Brain pericyte (primary cell): ENCODE results near the gene GKN1.
"Not testable (repeated sequence)": the region's sequence is repeated elsewhere in the genome, so short reads cannot be mapped to it uniquely, and the experiment has no call there.

Experiments used
- DNase-seq: peaks from one replicate; pipeline ENCODE4 v3.0.0-alpha.2; 2012; ENCODE audit warnings: low read depth, low spot score

GKN1 gene

GRCh38 chr2:68974251-68974650 lies at the start of gene GKN1:
Gene GKN1, plus strand, starts transcription at chr2:68974636. Its CDS starts 42 bp downstream, at chr2:68974678.
- no peak for DNase-seq

- DNase-seq, result no peak
Measured at GRCh38 chr2:68925295-68925896, 49.0 kb upstream of the GKN1 start.

DNA sequence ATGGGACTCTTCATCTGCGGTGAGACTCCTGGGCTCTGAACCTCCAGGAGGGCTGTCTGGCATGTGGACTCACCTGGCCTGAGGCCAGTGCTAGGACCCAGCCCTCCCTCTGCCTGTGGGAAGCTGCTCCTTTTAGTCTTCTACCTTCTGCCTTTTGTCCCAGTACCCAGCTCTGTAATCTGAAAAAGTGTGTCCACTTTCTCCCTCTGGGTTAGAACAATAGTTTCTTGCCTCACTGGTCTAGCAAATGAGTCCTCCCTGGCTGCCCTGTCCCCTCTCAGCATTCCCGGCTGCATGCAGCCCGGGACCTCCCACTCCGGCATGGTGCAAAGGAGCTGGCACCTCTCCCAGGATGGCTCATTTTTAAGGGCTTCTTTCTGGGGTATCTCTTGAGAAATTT lies 47.6 kb upstream of the GKN1 start:
- DNase-seq, result no peak

GRCh38 chr2:68931149-68931711 lies 43.2 kb upstream of the GKN1 start:
- DNase-seq, result no peak

GRCh38 chr2:68931799-68932198 lies 42.6 kb upstream of the GKN1 start:
- no peak for DNase-seq

DNA sequence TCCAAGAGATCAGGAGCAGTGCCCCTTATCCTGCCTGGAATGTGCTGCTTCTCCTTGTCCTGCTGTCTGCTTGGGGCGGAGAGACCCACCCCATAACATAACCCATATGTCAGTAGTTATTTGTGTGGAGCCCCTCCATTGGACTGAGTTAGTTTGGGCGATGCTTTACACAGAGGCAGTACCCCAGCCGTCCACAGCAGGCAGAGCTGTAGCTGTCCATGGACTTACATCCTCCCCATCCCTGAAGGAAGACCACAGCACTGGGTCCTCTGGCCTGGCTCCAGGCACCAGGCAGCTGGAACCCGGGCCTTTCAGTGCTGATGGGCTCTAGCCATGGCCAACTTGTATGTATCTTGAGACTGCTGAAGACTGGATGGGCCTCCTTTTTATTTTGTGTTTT lies 42.0 kb upstream of the GKN1 start:
- no peak for DNase-seq

- no peak for DNase-seq
Measured at GRCh38 chr2:68934021-68934420, 40.4 kb upstream of the GKN1 start.

DNA sequence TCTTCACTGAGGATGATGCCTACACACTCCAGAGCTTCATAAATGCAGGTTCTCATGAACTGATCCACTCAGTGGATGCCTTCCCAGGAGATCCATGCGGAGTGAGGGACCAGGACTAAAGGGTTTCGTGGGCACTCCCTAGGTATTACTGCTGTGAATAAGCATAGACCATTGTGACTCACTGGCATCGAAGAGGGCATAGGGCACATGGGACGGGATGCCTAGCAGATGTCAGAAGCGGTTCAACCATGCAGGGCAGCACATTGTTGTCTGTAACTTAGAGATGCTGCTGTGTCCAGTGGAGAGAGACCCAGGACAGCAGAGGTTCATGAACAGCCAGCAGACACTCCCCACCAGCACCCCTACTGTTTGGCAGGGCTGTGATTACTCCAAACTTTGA lies 39.0 kb upstream of the GKN1 start:
- no peak for DNase-seq

DNA sequence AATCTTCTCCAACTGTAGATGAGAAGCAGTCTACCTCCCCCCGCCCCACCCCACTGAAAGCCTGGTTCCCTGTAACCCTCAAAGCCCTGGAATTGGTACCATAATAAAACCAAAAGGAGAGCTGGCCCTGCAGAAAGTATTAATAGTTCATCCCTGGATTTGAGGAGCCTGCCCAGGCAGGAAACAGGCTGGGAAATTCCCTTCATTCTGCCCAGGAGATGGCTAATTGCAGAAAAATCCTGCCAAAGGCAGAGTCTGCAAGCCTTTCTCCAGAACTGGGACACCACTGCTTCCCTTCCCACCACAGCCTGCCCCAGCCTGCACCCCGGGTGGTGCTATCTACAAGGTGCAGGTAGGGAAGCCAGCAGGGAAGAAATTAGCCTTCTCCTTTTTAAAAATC lies 38.0 kb upstream of the GKN1 start:
- no peak for DNase-seq

DNA sequence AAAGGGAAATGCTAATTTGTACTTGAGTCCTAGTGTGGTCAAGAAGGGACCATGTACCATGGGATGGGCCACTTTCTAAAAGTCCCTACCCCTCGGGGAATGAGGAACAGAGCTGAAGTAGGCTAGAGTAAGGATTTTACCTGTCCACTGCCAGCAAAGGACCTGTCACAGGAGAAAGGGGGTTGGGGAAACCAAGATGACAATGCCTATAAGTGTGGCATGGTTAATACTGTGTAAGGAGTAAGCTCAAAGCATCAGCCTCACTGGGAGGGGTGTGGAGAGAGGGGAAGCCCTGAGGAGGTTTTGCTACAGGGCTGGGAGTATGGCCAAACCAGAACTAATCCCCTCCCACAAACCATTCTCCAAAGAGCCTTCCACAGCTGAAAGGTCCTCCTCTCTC lies 37.5 kb upstream of the GKN1 start:
- DNase-seq, result no peak

GRCh38 chr2:68937346-68938055 lies 36.9 kb upstream of the GKN1 start:
- no peak for DNase-seq

DNA sequence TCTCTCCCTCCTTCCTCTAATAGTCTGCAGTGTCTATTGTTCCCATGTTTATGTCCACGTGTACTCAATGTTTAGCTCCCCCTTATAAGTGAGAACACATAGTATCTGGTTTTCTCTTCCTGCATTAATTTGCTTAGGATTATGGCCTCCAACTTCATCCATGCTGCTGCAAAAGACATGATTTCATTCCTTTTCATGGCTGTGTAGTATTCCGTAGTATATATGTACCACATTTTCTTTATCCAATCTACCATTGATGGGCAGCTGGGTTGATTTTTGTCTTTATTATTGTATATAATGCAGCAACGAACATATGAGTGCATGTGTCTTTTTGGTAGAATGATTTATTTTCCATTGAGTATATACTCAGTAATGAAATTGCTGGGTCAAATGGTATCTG lies 35.5 kb upstream of the GKN1 start:
- DNase-seq, result no peak

DNA sequence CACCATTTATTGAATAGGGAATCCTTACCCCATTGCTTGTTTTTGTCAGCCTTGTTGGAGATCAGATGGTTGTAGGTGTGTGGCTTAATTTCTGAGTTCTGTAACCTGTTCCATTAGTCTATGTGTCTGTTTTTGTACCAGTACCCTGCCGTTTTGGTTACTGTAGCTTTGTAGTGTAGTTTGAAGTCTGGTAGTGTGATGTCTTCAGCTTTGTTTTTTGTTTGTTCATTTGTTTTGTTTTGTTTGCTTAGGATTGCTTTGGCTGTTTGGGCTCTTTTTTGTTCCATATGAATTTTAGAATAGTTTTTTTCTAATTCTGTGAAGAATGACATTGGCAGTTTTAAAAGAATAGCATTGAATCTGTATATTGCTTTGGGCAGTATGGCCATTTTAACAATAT lies 34.5 kb upstream of the GKN1 start:
- DNase-seq, result no peak

DNA sequence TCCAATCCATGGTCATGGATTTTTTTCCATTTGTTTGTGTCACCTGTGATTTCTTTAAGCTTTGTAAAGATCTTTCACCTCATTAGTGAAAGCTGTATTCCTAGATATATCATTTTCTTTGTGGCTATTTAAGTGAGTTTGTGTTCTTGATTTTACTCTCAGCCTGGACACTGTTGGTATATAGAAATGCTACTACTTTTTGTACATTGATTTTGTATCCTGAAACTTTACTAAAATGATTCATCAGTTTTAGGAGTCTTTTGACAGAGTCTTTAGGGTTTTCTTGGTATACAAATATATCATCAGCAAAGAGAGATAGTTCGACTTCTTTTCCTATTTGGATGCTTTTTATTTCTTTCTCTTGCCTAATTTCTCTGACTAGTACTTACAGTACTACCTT lies 34.1 kb upstream of the GKN1 start:
- no peak for DNase-seq

DNA sequence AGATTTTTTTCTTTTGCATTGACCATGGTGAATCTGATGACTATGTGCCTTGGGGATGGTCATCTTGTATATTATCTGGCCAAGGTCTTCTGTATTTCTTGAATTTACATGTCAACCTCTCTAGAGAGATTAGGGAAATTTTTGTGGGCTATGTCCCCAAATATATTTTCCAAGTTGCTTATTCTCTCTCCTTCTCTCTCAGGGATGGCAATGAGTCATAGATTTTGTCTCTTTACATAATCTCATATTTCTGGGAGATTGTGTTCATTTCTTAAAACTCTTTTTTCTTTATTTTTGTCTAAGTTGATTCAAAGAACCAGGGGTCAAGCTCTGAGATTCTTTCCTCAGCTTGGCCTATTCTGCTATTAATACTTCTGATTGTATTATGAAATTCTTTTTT lies 31.6 kb upstream of the GKN1 start:
- DNase-seq, result no peak

DNA sequence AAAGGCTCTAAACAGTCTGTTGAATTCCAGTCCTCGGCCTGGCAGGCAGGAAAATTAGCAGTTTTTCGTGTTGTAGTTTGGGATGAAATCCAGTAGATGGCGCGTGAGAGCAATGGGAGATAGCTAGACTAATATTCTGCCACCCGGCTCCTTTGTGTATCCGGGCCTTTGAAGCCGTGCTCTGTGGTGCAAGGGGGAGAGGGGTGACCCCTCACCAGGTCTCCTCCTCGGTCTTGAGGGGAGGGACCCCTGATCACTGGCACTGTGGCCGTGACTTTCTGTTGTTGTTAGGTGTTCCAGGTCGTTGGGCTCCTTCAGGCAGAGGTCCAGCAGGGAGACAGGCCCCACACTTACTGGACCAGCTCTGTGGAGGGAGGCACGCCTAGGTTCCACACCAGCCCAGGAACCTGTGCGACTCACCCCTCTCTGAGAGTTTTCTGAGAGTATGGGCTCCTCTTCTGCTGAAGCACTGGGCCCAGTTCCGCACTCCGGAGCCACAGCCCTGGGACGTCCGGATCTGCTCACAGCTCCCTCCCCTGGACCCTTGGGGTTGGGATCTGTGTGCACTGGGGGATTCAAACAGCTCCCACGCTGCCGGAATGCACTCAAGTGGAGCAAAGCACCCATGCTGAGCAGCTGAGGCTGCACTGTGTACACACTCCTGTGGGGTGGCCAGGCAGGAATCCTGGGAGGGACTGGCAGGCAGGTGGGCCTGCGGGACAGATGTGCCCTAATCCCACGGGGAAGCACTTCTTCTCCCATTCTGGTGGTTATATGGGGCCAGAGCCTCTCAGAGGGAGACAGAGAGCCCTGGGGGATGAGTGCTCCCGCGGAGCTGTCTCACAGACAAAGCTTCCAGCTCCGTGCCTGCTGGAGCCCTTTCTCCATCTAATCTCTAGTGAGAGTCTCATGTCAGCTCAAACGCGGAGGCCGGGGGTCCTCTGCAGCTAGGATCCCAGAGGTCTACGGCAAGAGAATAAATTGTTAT lies 30.6 kb upstream of the GKN1 start:
- peak; percentile 40 for DNase-seq

- no peak for DNase-seq
Measured at GRCh38 chr2:68946117-68946516, 28.3 kb upstream of the GKN1 start.

DNA sequence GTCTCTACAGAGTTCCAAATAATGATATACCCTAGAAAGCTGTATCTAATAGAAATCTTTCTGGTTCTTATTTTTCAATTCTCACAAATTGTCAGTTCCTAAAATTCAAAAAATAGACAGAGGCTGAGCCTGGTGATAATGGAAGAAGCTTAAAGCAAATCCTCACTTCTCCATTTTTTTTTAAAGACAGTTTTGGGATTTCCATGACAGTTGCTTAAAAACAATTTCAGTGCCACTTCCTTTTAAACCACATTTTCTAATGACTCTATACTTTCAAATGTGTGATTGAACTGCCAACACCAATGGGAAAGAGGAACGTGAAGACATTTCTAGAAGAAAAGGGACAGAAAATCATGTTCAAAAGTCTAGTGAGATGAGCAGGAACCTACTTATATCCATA lies 25.7 kb upstream of the GKN1 start:
- no peak for DNase-seq

- DNase-seq, result no peak
Measured at GRCh38 chr2:68951899-68952298, 22.5 kb upstream of the GKN1 start.

DNA sequence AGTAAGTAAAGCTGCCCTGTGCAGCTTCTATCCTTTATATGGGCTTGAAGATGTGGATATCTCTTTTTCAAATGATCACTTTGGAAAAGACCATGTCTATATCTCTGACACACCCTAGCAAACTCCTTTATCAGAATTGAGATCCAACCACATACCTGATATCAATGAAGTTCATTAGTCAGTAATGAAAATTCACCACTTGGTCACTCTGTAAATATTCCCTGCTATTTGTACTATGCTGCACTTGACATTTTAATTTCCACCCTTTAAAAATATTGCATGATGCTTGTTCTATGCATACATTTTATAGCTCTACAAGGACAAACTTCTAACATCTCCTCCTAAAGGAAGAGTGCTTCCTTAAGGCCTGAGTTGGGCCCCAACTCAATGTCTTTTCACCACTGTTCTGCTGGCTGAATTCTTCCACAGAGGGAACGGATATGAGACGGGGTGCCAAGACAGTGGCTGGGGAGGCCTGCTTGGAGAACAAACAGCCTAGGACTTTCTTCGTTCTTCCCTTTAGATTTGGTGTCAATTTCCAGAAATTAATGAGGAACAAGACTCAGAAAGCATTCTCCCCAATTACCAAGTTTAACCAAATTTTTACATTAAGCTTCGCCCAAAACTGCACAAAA lies 21.4 kb upstream of the GKN1 start, which contains the start of gene GKN2:
GKN2 (minus strand) TSS at position 7 of the 635 bp plus-strand sequence. CDS start 32 bp downstream, outside the sequence.
- no peak for DNase-seq

DNA sequence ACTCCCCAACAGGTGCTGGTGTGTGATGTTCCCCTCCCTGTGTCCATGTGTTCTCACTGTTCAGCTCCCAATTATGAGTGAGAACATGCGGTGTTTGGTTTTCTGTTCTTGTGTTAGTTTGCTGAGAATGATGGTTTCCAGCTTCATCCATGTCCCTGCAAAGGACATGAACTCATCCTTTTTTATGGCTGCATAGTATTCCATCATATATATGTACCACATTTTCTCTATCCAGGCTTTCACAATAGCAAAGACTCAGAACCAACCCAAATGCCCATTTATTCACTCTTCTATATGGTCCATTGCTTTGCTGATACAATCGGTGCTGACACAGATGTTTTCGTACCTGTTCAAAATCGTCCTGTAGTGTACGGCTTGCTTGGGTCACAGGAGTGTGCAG lies 19.0 kb upstream of the GKN1 start:
- DNase-seq, result not testable (repeated sequence)

DNA sequence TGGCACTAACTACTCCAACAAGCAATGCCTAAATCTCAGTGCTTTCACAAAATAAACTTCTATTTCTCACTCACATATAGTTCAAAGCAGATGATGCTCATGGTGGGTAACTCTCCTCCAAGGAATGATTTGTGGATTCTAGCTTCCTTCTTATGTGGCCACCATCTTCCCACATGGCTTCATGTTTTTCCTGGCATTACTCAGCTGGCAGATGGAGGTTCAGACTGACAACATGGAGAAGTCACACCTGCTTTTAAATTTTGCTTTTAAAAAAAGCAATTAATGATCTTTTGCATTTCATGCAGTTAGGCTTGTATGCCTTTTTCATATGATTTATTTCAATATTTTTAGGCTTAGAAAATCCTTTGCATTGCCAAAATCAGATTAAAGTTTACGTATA lies 15.4 kb upstream of the GKN1 start:
- DNase-seq, result no peak
